GM19452 (cell line): ENCODE measurements around the gene SDK2.

Source experiments
- ATAC-seq: cut with Tn5 transposase; IDR thresholded peaks from one replicate; pipeline ENCODE4 v1.9.1; 2021; ENCODE audit not compliant: unreplicated experiment

Gene SDK2

DNA sequence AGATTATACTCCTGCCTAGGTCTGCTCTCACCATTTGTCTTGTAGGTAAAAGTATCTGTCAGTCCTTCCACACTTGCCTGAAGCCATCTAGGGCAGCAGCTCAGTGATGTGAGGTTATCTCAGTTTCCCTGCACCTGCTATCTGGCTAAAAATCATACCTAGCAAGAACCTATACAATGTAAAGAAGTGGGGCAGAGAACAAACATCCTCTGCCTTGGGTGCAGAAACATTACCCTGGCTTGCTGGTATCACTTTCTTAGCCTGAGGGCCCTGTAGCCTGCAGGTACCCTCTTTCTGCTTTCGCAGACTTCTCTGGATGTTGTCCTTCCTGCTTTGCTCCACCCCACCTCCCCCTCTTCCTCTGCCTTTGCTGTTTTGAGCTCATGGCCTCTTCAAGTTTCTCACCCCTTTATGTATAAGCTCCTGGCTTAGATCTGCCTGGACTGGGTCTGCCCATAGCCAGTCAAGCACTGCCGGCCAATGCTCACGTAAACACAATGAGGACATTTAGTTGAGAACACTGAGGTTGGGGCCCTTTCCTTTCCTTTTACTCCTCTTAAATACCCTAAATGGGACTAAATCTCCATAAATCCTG lies 8.7 kb upstream of the SDK2 start:
- ATAC-seq: no peak

DNA sequence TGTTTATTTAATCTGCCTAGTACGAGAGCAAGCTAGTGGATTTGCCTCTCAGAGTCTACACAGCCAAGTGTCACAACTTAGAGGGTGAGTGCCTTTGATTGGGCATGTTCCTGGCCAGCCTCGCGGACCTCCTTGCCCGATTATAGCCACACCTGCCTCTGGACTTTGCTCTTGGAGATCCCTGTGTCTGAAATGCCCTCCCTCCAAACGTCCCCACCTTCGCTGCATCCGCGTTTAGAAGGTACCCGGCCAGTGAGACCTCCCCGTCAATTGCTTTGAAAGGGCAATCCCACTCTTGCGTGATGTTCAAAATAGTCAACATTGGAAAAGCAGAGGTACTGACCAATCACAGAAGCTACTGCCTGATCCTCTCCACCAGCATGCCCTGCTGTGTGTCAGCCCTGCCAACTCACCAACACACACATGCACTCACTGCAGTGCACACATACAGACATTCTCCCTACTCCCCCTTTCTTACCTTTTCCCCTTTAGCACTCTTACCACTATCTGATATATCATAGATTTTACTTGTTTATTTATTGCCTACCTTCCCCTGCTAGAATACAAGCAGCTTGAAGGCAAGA lies 6.5 kb upstream of the SDK2 start:
- no peak for ATAC-seq

DNA sequence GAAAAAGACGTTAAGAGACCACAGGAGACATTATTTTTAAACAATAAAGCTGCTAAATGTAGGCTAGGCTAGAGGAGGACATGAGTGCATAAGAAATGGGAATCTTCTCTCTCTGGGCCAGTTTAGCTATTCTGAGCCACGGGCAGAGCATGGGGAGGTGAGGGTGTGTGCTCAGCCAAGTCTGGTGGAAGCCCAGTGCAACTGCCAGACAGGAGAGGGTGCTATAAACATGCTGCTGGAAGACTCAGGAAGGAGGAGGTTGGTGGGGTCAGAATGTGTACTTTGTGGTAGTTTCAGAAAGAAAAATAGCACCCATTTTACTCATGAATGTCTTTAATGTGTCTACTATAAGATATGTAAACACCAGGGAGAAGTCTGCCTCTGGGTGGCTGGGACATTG lies 5.9 kb upstream of the SDK2 start:
- ATAC-seq: no peak

- ATAC-seq: no peak
Observed at GRCh38 chr17:73648974-73649373, 4.7 kb upstream of the SDK2 start.

GRCh38 chr17:73648543-73648820 lies 4.2 kb upstream of the SDK2 start:
- ATAC-seq: no peak

DNA sequence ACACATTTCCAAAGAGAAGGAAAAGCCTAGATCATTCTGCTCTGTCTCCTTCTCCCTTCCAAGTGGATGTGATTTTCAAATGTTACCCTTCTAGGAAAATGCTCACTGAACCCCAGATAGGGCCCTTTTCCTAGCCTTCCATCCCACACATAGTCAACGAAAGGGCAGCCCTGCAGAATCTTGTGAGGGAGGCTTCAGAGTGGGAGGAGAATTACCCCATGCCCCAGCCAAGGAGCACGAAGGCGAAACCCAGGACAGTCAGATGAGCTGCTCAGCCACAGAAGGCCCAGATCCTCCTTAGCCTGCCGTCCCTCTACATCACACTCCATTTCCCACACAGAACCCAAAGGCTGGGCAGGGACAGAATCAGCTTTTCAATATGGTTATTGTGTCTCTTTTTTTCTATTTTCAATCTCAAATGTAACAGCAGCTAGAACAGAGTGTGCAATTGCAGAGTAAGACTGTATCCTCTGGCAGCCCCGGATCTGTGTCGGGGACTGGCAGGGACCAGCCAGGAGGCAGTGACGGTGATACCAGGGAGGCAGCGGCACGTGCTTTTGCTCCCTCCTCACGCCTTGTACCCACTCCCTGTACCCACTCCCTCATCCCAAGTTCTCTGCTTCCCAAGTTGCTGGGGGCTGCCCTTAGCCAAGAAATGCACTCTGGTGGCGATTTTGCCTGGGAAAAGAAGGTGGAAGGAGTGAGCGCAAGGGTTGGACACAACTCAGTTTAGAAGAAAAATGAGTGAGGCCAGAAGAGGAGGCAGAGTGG lies 3.7 kb upstream of the SDK2 start:
- ATAC-seq: no peak

DNA sequence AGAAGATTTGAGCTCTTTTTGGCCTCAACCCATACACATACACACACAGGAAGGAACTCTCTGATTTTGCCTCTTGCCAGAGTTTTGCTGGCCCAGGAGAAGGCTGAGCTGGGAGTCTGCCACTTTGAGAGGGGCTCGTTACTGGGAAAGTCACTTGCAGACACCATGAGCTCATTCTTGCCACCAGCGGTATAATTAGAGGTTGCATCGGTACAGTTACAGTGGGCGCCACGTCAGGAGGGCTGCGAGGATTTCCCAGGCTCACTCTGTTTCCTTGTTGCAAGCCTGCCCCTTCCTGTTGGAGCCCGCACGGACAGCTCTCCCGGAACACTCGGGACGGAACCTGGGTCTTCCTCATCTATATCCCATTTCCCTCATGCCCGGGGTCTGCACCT lies 3.1 kb upstream of the SDK2 start:
- no peak for ATAC-seq

DNA sequence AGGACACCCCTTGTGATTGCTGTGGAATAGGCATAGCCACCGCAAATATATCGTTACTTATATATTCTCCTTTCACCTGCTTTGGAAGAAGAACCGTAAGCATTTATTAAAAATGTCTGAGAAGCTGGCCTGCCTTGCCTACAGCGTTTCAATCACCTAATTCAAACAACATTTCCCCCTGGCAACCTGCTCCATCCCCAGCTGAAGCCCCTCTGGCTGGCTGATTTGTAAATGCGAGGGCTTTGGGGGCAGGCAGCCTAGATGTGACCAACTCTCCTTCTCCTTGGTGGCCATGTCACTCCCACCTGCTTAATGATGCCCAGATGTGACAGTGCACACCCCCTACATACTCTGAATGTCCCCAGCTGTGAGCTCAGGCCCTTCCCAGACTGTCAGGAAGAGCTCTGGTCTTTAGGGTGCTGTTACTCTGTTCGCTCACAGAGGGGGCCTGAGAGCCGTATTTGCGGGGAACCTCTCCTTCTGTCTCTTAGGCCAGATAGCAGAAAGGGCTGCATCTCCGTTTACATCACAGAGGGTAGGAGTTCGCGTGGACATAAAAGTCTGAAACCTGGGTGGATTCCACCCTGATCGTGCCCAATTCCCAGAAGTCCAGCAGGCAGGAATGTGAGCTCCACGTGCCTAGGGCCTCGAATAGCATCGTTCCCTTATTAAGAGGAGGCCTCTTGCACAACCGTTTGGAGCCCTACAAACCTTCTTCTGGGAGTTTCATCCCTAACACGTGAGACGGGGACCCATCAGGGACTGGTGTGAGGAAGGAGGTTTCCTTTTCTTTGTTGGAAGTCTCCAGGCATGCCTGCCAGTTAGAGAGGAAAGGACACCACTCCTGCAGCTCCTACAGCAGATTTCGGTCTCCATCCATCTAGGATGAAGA lies 2.4 kb upstream of the SDK2 start:
- ATAC-seq: no peak

- no peak for ATAC-seq
Observed at GRCh38 chr17:73645050-73645871, 1.0 kb upstream of the SDK2 start.

DNA sequence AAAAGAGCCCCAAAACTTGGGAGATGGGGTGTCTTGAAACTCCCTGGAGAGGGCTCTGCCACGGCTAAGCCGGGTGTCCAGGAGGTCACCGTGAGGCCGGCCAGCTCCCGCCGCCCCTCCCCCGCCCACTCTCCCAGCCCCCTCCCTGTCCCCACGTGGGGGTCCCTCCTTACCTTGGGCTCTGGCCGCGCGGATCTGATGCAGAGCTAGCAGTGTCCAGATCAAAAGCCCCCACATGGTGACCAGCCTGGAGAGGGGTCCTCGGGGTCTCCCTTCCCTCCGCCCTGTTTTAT lies 447 bp downstream of the SDK2 start:
- no peak for ATAC-seq

- ATAC-seq: no peak
Observed at GRCh38 chr17:73643001-73643851, 1.0 kb downstream of the SDK2 start.

DNA sequence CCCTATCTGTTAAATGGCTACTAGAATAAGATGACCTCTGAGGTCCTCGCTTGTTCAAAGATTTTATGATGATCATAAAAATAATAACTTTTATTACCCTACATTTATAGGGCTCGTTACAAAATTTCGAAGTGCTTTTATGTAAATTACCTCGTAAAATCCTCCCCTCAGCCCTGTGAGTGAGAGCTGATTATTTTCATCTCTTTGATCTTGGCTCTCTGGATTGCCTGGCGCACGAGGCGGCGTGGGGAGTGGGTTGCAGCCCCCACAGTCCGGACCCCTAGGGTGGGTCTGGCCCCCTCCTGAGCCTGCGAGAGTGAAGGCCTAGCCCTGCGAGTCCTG lies 1.6 kb downstream of the SDK2 start:
- ATAC-seq: no peak

- no peak for ATAC-seq
Observed at GRCh38 chr17:73641826-73642600, 2.2 kb downstream of the SDK2 start.

- no peak for ATAC-seq
Observed at GRCh38 chr17:73640691-73641090, 3.6 kb downstream of the SDK2 start.

- no peak for ATAC-seq
Observed at GRCh38 chr17:73639932-73640331, 4.3 kb downstream of the SDK2 start.

- no peak for ATAC-seq
Observed at GRCh38 chr17:73639322-73639721, 4.9 kb downstream of the SDK2 start.

DNA sequence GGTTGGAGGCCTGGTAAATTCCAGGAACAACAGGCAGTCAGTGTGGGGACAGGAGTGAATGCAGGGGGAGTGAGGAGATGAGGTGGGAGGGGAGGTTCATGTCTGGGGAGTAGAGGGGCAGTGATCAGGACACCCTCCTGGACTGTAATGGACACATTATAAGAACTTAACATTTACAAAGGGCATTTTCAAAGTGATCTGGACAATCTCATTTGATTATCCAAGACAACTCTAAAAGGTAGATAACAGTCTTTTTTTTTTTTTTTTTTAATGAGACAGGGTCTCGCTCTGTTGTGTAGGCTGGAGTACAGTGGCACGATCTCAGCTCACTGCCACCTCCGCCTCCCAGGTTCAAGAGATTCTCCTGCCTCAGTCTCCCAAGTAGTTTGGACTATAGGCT lies 5.7 kb downstream of the SDK2 start:
- ATAC-seq: no peak

- ATAC-seq: no peak
Observed at GRCh38 chr17:73637866-73638265, 6.4 kb downstream of the SDK2 start.

- no peak for ATAC-seq
Observed at GRCh38 chr17:73635101-73635817, 9.0 kb downstream of the SDK2 start.
